GM18499 (cell line): ENCODE data around the gene CARNS1.

Experiments used
- ATAC-seq: cut with Tn5 transposase; IDR thresholded peaks from one replicate; pipeline ENCODE4 v1.9.1; 2021; ENCODE audit warnings: moderate number of reproducible peaks; ENCODE audit not compliant: insufficient read depth, unreplicated experiment

The CARNS1 gene

GRCh38 chr11:67415501-67416304 is at the start of gene CARNS1:
Gene CARNS1, plus strand, starts transcription at chr11:67415678. Its CDS starts 522 bp downstream, at chr11:67416200.
- no peak for ATAC-seq

DNA sequence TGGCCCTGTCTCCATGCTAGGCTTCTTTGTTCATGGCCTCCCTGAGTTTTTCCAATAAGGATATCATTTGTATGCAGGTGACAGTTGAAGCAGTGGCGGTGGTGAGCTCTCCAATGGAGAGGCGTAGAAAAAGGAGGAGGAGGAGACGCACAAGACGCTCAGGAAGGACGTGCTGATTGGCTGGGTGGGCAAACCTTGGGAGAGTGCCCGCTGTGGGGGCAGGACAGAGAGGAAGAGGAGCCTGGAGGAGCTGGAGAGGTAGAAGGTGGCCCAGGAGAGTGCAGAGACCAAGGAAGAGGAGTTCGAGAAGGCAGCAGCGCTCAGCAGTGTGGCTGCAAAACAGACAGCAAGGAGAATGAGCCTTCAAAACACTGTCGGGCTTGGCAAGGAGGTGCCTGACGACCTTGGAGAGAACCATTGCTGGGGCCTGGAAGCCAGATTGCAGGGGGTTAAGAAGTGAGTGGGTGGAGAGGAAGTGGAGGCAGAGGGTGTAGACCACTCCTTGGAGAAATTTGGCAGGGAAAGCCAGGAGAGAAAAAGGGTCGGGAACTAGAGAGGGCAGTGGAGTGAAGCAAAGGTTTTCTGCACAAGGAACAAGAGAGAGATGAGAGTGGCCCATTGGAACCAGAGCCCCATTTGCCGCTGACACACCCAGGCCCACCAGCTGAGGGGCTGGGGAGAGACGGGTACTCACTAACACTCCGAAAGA is 49.6 kb upstream of the CARNS1 start:
- ATAC-seq = no peak

DNA sequence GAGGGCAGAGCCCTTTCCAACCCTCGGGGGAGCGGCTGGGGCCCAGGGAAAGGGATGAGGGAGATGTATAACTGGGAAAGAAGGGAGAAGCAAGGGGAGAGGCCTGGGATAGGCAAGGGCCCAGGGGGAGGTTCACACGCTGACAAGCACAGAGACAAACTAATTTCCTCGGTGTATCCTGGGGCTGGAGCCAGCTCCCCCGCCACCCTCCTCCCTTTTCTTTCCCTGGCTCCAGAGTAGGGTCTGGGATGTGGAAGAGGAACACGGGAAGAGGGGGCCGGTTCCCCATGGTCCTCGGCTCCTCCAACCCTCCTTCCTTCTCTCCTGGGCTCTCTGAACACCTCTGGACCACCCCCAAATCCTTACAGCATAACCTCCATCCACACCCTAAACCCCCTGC is 48.9 kb upstream of the CARNS1 start:
- ATAC-seq = no peak

DNA sequence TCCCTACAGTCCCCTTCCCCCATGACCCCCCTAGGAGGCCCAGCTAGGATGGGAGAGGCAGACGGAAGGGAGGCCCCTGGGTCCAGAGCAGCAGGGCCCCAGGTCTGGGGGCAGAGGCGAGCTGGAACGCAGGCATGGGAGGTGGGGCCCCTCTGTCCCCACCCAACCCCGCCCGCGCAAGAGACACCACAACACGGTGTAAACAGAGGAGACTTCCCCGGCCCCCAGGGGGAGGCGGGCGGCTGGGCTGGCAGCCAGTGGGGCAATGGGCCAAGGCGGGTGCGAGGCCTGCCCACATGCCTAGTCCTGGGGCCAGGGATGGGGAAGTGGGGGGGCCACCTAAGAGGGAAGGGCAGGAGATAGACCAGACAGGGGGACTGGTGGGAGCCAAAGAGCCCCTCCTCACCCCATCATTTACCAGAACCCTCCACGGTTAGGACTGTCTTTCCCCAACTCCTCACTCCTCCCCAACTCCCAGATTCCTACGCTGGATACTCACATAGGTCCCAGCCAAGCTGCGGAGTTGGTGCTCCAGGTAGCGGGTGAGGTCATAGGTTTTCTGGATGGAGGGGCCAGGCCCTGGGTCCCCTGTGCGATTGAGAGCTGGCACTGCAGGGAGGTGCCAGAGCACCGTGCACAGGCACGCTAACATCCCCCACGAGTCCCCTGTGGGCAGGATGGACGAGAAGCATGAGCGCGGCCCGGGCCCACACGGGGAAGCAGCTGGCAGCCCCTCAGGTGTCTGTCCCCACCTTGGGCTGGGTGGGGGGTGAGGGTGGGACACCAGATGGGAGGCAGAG is 48.3 kb upstream of the CARNS1 start:
- no peak for ATAC-seq

DNA sequence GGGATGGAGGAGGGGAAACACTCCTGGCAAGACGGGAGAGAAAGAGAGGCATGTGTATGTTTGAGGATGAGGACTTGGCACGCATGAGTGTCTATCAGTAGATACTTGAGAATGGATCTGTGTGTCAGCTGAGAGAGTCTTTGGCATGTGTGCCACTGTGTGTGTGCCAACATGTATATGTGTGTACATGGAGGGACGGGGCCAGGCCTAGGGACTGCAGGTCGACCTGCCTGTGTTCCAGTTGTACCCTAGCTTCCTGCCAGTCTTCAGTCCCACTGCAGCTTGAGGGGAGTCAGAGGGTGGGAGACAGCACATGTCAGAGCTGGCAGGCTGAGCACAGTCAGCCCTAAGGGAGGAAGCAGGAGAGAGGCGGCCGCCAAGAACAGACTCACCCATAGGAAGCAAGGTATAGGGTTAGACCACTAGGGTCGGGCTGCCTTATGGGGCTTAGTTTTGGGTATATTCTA is 47.7 kb upstream of the CARNS1 start:
- no peak for ATAC-seq

- ATAC-seq = no peak
Observed at GRCh38 chr11:67368621-67369020, 46.9 kb upstream of the CARNS1 start.

DNA sequence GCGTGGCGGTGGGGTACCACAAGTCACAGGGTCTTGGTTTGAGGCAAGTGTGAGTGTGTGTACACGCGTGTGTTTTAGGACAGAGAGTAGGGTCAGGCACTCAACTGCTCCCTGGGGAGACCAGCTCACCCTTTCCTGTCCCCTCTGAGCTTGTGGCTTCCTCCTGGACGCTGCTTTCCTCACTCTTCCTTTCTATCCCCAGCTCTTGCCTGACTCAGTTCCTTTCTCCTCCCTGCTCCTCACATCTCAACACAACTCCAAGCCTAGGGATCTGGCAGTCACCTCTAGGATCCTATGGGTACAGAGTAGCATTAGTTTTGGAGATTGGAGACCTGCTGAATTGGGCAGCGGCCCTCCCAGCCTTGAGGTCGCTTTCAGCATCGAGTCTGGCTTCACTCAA is 46.2 kb upstream of the CARNS1 start:
- no peak for ATAC-seq

GRCh38 chr11:67369801-67370284 is 45.6 kb upstream of the CARNS1 start:
- no peak for ATAC-seq

DNA sequence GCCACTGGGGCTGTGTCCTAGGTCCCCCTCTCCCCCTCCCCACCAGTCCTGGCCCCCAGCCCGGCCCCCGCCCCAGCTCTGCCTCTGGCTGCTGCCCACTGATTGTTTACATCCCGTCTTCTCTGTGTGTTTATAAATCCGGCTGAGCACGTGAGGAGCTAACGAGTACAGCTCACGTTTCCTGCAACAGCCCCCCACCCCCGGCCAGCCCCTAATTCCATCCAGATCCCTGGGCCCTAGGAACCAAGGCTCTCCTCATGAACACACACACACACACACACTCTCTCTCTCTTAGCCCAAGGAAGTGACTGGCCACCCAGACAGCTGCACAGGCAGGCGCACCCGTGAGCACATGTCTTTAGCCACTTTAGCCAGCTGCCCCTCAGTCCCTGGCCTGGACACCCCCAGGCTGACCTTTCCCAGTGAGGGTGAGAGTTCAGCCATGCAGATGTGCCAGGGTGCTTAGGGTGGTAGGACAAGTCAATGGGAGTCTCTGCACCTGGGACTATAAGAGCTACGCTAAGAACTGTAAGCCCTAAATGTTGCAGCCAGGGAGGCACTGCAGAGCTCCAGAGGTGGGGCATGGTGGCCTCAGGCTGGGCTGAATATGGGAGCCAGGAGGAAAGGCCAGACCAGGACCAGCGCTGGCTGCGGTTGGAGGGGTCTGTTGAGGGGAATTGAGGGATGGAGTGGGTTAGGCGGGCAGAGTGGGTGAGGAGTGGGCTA is 45.0 kb upstream of the CARNS1 start:
- no peak for ATAC-seq

DNA sequence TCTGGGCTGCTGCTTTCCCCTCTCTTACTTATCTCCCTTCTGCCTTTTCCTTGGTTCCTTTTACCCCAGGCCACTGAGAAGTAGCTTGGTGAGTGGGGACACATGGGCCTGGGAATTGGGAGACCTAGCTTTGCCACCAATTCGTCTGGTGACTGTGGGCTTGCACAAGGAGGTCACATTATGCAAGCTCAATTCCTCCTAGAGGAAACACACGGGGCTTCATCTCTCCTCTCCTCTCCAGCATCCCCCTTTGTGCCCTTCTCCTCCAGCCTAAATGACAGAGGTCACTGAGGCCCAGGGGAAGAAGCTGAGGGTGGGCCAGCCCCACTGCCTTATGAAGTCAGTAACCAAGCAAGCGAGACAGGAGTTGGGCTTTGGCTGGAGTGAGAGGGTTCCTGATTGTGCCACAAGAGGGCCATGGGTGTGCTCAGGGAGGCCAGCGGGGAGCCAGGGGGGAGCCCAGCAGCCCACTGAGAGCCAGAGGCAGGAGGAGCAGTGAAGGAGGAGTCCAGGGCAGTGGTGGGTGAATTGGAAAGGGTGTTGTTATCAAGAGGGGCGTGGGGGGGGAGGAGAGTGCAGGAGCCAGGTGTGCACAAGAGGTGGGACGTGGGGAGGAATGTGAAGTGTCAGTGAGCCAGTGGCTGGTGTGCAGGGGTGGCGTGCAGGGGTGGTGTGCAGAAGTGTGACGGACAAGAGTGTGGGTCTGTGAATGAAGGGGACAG is 44.1 kb upstream of the CARNS1 start:
- no peak for ATAC-seq

DNA sequence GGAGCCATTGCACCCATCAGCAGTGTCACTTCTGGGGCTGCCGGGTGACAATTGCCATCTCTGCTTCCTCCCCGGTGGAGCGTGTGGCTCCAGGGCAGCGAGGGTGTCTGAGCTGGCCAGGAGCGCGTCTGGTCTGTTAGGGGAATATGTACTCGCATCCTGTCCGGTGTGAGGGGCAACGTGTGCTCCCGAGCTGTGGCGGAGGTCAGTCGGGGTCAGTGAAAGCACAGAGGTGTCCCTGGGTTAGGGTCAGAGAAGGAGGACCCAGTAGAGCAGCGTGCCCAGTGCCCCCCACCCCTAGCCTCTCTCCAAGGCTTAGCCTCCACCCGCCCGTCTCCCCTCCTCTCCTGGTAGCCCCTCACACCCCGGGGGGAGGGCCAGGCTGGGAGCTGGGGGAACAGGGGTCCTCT is 43.6 kb upstream of the CARNS1 start:
- ATAC-seq = no peak

DNA sequence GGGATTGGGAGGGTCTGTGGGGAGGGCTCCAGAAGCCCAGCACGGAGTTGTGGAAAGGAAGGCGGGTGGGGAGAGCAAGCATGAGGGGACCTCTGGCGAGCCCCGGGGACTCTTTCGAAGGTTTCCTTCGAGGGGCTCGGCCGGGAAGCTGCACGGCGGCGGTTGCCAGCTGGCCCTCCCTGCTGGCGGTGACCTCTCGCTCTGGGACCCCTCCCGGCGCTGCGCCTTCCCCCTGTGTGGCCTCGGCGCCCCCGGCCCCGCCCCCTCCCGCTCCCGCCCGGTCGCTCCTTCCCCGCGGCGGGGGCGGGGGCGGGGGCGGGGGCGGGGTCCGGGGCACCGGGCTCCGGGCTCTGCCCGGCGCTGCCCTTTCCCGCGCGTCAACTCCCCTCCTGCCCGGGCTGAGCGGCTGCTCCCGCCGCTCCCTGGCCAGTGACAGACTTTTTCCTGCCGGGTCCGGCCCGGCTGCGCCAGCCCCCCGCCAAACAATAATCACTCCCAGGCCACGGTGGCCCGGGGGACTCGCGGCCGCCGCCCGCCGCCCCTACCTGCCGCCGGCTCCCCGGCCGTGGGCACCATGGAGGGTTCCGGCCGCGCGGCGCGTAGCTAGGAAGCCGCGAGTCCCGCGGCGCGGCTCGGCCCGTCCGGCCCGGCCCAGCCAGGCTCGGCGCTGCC is 43.0 kb upstream of the CARNS1 start:
- no peak for ATAC-seq

GRCh38 chr11:67372993-67373647 is 42.4 kb upstream of the CARNS1 start, which contains the start of gene CLCF1:
Gene CLCF1, minus strand, starts transcription at chr11:67373598. Its CDS starts 59 bp downstream, at chr11:67373539.
- no peak for ATAC-seq

GRCh38 chr11:67373648-67374570 is 41.6 kb upstream of the CARNS1 start:
- ATAC-seq = no peak

GRCh38 chr11:67374571-67375281 is 40.8 kb upstream of the CARNS1 start:
- ATAC-seq = no peak

DNA sequence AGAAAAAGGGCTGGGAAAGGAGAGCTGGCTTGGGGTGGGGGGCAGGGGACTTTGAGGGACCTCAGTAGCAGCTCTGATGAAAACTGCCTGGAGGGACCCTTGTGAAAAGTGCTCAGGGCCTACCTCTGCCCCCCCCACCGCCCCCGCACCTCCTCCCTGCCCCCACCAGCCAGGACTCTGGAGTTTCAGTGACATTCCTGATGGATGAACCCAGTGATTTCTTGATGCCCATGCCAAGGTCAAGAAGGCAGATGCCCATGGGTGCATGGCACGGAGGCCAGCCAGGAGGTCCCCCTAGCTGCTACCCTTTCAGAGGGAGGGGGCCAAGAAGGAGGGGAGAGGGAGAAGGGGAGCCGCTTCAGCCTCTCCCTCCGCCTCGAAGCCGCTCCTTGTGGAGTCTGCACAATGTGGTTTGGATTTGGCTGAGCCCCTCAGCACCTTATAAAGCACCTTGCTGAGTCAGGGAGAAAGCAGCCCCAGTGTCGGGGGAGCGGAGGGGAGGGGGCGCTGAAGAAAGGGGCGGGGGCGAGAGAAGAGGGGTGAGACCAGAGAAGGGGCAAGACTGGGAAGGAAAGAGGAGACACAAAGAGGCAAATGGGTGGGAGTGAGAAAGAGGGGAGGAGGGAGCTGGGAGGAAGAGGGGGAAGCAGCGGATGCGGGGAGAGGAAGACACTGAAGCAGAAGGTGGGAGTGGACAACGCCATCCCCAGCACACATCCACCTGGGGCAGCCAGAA is 40.0 kb upstream of the CARNS1 start:
- ATAC-seq = no peak
